HL-60 (cell line): ENCODE data around the gene AKAP6.

Source experiments
- DNase-seq, 2 experiments: peaks; one replicate each; pipeline ENCODE4 v3.0.0-alpha.2; 2010 to 2020; ENCODE audit warnings: low read depth in 1 of 2, low spot score in 1 of 2
- H3K27ac ChIP-seq: fragments of 250-450 bp; sonication (Bioruptor Pico); replicated peaks from 2 replicates; pipeline ENCODE4 v1.5.1; 2020; ENCODE audit warnings: mild to moderate bottlenecking, moderate library complexity
- H3K27me3 ChIP-seq: fragments of 250-450 bp; sonication (Bioruptor Pico); 2 replicates; pipeline ENCODE4 v1.5.1; 2021; ENCODE audit warnings: mild to moderate bottlenecking, moderate library complexity; ENCODE audit not compliant: insufficient read depth, poor library complexity, severe bottlenecking
- H3K4me3 ChIP-seq: replicated peaks from 2 replicates; pipeline ENCODE4 v1.5.1; 2011; ENCODE audit warnings: mild to moderate bottlenecking, control low read depth, low read length; ENCODE audit not compliant: insufficient read depth
- GABPA ChIP-seq: IDR thresholded peaks from 2 replicates; pipeline ENCODE4 v1.6.1; 2012; ENCODE audit warnings: low read depth
- POLR2AphosphoS5 ChIP-seq: IDR thresholded peaks from 2 replicates; pipeline ENCODE4 v1.6.1; 2012; ENCODE audit warnings: low read depth
- SPI1 ChIP-seq: IDR thresholded peaks from 2 replicates; pipeline ENCODE4 v1.6.1; 2012; ENCODE audit warnings: low read depth, mild to moderate bottlenecking, borderline replicate concordance
- TF ChIP-seq, protein P1 (sequence below): IDR thresholded peaks from 2 replicates; pipeline ENCODE4 v1.6.1; 2012; ENCODE audit warnings: low read depth; ENCODE audit not compliant: insufficient replicate concordance
- TF ChIP-seq, protein P2 (sequence below): IDR thresholded peaks from one replicate; pipeline ENCODE4 v1.5.1; 2011; ENCODE audit warnings: low read length, control low read depth, inconsistent platforms; ENCODE audit not compliant: insufficient read depth

Gene AKAP6

DNA sequence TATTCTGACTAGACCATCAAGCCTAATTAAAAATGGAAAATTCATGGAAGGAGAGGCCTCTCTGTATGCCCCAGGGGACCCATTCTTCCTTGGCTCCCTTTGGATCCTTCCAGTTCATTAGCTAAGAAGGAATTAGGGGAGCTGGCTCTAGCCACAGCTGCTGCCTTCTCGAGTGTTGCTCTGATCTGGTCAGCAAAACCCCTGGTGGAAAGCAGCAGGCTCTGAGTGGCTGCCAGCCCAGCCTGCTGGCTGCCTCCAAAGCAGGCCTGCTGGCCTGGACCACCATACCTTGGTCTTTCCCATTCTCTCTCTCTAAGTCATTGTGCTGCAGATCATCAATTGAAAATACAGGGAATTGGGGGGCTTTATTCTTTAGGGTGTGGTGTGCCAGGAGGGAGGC is 29.0 kb upstream of the AKAP6 start:
- TF ChIP-seq, protein P1, sequence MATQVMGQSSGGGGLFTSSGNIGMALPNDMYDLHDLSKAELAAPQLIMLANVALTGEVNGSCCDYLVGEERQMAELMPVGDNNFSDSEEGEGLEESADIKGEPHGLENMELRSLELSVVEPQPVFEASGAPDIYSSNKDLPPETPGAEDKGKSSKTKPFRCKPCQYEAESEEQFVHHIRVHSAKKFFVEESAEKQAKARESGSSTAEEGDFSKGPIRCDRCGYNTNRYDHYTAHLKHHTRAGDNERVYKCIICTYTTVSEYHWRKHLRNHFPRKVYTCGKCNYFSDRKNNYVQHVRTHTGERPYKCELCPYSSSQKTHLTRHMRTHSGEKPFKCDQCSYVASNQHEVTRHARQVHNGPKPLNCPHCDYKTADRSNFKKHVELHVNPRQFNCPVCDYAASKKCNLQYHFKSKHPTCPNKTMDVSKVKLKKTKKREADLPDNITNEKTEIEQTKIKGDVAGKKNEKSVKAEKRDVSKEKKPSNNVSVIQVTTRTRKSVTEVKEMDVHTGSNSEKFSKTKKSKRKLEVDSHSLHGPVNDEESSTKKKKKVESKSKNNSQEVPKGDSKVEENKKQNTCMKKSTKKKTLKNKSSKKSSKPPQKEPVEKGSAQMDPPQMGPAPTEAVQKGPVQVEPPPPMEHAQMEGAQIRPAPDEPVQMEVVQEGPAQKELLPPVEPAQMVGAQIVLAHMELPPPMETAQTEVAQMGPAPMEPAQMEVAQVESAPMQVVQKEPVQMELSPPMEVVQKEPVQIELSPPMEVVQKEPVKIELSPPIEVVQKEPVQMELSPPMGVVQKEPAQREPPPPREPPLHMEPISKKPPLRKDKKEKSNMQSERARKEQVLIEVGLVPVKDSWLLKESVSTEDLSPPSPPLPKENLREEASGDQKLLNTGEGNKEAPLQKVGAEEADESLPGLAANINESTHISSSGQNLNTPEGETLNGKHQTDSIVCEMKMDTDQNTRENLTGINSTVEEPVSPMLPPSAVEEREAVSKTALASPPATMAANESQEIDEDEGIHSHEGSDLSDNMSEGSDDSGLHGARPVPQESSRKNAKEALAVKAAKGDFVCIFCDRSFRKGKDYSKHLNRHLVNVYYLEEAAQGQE: no peak
- no peak for TF ChIP-seq POLR2AphosphoS5
- TF ChIP-seq, protein P2, sequence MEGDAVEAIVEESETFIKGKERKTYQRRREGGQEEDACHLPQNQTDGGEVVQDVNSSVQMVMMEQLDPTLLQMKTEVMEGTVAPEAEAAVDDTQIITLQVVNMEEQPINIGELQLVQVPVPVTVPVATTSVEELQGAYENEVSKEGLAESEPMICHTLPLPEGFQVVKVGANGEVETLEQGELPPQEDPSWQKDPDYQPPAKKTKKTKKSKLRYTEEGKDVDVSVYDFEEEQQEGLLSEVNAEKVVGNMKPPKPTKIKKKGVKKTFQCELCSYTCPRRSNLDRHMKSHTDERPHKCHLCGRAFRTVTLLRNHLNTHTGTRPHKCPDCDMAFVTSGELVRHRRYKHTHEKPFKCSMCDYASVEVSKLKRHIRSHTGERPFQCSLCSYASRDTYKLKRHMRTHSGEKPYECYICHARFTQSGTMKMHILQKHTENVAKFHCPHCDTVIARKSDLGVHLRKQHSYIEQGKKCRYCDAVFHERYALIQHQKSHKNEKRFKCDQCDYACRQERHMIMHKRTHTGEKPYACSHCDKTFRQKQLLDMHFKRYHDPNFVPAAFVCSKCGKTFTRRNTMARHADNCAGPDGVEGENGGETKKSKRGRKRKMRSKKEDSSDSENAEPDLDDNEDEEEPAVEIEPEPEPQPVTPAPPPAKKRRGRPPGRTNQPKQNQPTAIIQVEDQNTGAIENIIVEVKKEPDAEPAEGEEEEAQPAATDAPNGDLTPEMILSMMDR: no peak
- no peak for TF ChIP-seq GABPA
- TF ChIP-seq SPI1: no peak
- Histone ChIP-seq H3K27me3 (no peaks in the 10 kb centered on the region), H3K4me3 (no peak overlapping the region), H3K27ac (no peak overlapping the region)
- DNase-seq: no peak

DNA sequence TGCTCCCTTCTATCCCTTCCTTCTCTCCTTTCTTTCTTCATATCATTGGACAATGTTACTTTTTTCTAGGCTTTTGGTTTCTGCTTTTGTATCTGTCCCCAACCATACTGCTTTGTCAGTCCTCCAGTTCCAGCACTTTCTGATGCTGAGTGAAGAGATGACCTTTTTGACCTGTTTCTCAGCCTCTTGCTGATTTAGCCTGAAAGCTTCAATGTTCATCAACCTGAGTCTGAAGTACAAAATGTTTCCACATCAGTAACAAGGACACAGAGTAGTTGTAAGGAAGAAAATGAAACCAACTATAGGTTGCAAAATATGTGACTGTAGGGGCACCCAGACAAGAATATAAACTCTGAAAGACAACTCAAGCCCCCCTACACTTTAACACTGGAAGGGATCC is 25.2 kb upstream of the AKAP6 start:
- Histone ChIP-seq H3K27me3 (no peaks in the 10 kb centered on the region), H3K27ac (no peak overlapping the region), H3K4me3 (no peak overlapping the region)
- TF ChIP-seq POLR2AphosphoS5 (no peak), GABPA (no peak), SPI1 (no peak)
- TF ChIP-seq, protein P2: no peak
- TF ChIP-seq, protein P1: no peak
- no peak for DNase-seq

GRCh38 chr14:32304296-32304695 is 24.8 kb upstream of the AKAP6 start:
- TF ChIP-seq, protein P1: no peak
- TF ChIP-seq SPI1: no peak
- TF ChIP-seq, protein P2: no peak
- no peak for TF ChIP-seq POLR2AphosphoS5
- no peak for TF ChIP-seq GABPA
- H3K27me3 ChIP-seq: no peaks in the 10 kb centered on the region
- DNase-seq: no peak
- no peak overlapping the region for H3K27ac ChIP-seq
- H3K4me3 ChIP-seq: no peak overlapping the region
